Caco-2 (cell line): Measurements from ENCODE around the gene CFD. TPM values are rescaled to one million over a fixed set of nuclear protein-coding genes. Genes with fewer than 3 reads are reported as not detected.
A peak's percentile ranks its signal among the peaks of the same experiment; 100 is the strongest.

Experiments
- BruUV-seq: library from RNA; stranded (reverse); fragments of 400-500 nt; replicated peaks from 2 replicates; lab custom pipeline; 2021; lab: Mats Ljungman, UMichigan
- CTCF ChIA-PET: fragments of 300-600 bp; sonication (Branson Sonifier 250); formaldehyde crosslinking; loops from one replicate; lab custom pipeline; 2022; ENCODE audit warnings: antibody characterized with exemption; lab: Charles Lee
- POLR2A ChIA-PET: fragments of 300-600 bp; sonication (Branson Sonifier 250); formaldehyde crosslinking; loops from one replicate; lab custom pipeline; 2022; ENCODE audit warnings: antibody characterized with exemption; lab: Charles Lee
- DNase-seq, 2 experiments: peaks; one replicate each; pipeline versions ENCODE4 v3.0.0 to v3.0.0-alpha.2; 2020 to 2022
- H3K27me3 ChIP-seq: replicated peaks from 2 replicates; pipeline ENCODE4 v1.6.0; 2011; ENCODE audit warnings: low read length; ENCODE audit not compliant: control insufficient read depth, insufficient read depth
- H3K36me3 ChIP-seq: 2 replicates; pipeline ENCODE4 v1.5.1; 2011; ENCODE audit warnings: low read length; ENCODE audit not compliant: control insufficient read depth, insufficient read depth
- H3K4me1 ChIP-seq: fragments of 250-450 bp; sonication (Bioruptor Pico); 2 replicates; pipeline ENCODE4 v1.5.1; 2020; ENCODE audit warnings: mild to moderate bottlenecking
- H3K4me3 ChIP-seq: 2 replicates; pipeline ENCODE4 v1.5.1; 2011; ENCODE audit warnings: low read depth, mild to moderate bottlenecking, control low read depth, low read length
- H3K9me3 ChIP-seq: fragments of 250-450 bp; sonication (Bioruptor Pico); 2 replicates; pipeline ENCODE4 v1.5.1; 2020; ENCODE audit warnings: mild to moderate bottlenecking, moderate library complexity
- H3K27ac Mint-ChIP-seq: one replicate; pipeline ENCODE4 v1.8.0; 2022; ENCODE audit warnings: mixed read lengths; ENCODE audit not compliant: unreplicated experiment
- H3K27me3 Mint-ChIP-seq: one replicate; pipeline ENCODE4 v1.8.0; 2022; ENCODE audit warnings: mixed read lengths; ENCODE audit not compliant: insufficient read depth, unreplicated experiment
- H3K36me3 Mint-ChIP-seq: one replicate; pipeline ENCODE4 v1.8.0; 2022; ENCODE audit warnings: mild to moderate bottlenecking, mixed read lengths; ENCODE audit not compliant: insufficient read depth, unreplicated experiment
- H3K4me1 Mint-ChIP-seq: one replicate; pipeline ENCODE4 v1.8.0; 2022; ENCODE audit warnings: low read depth, mixed read lengths; ENCODE audit not compliant: unreplicated experiment
- H3K4me3 Mint-ChIP-seq: one replicate; pipeline ENCODE4 v1.8.0; 2022; ENCODE audit warnings: mild to moderate bottlenecking, moderate library complexity, mixed read lengths; ENCODE audit not compliant: unreplicated experiment
- H3K9me3 Mint-ChIP-seq: one replicate; pipeline ENCODE4 v1.8.0; 2022; ENCODE audit warnings: mixed read lengths; ENCODE audit not compliant: unreplicated experiment
- CTCF ChIP-seq, 2 experiments: fragments of 200-600 bp in 1 of 2; IDR thresholded peaks; 1 replicate in 1 of 2; 2 replicates in 1 of 2; pipeline versions ENCODE4 v1.5.1 to v1.8.0; 2011 to 2022; ENCODE audit warnings: antibody characterized with exemption in 1 of 2, control low read depth in 1 of 2, inconsistent platforms in 1 of 2, low read depth in 1 of 2, low read length in 1 of 2, mild to moderate bottlenecking in 1 of 2, moderate library complexity in 1 of 2; ENCODE audit not compliant: insufficient read depth in 1 of 2, severe bottlenecking in 1 of 2, unreplicated experiment in 1 of 2
- intact Hi-C: fragments of 100-400 bp; cut with micrococcal nuclease; formaldehyde crosslinking; loops from one replicate; pipeline ENCODE4 v1.10.0; 2022; ENCODE audit not compliant: unreplicated experiment
- total RNA-seq: library from RNA; stranded (reverse); gene quantifications from 2 replicates; pipeline ENCODE4 v1.2.3, GENCODE V29; 2022

Gene CFD
- total RNA-seq, 1 experiment from 2014 or later: 6.1 TPM

GRCh38 chr19:862581-863314, 3.3 kb downstream of the CFD start:
- Histone ChIP-seq H3K4me1 (0 out of 2 replicates have a peak, but pooled peaks cover 4% of the 10 kb centered on the region), H3K27me3 (no peaks in the 10 kb centered on the region), H3K4me3 (no peak overlapping the region), H3K36me3 (peaks cover 2% of the 10 kb centered on the region; the same call in 1 of the 2 replicates), H3K9me3 (no peaks in the 10 kb centered on the region)
- no peak overlapping the region for H3K4me3 Mint-ChIP-seq
- CTCF ChIA-PET: no interaction called here
- peaks cover 63% of the 10 kb centered on the region for H3K36me3 Mint-ChIP-seq
- H3K27me3 Mint-ChIP-seq: no peaks in the 10 kb centered on the region
- intact Hi-C loops: loop anchor here (10.0 kb wide), 1 partner anchor 88 kb away; no protein-coding TSS in a partner anchor
- peak overlapping the region; percentile 59 for H3K27ac Mint-ChIP-seq
- no TSS peak for BruUV-seq
- no peak for TF ChIP-seq CTCF (IDR thresholded peaks at IDR 0.05; ENCODE audit: insufficient read depth in 1 of 2, low read depth in 1 of 2, low read length in 1 of 2, severe bottlenecking in 1 of 2, unreplicated experiment in 1 of 2)
- H3K9me3 Mint-ChIP-seq: no peaks in the 10 kb centered on the region
- no peaks in the 10 kb centered on the region for H3K4me1 Mint-ChIP-seq
- DNase-seq: peak; percentile 41 to 61
- POLR2A ChIA-PET: interaction anchor here (0.6 kb wide), 1 partner anchor 110 kb away, joined by 3 read pairs; no protein-coding TSS in a partner anchor

GRCh38 chr19:863315-863620, 3.8 kb downstream of the CFD start:
- no peaks in the 10 kb centered on the region for H3K27me3 Mint-ChIP-seq
- H3K4me1 Mint-ChIP-seq: no peaks in the 10 kb centered on the region
- H3K9me3 Mint-ChIP-seq: no peaks in the 10 kb centered on the region
- H3K36me3 Mint-ChIP-seq: peaks cover 68% of the 10 kb centered on the region
- no TSS peak for BruUV-seq
- H3K27ac Mint-ChIP-seq: peak overlapping the region; percentile 59
- Histone ChIP-seq H3K4me1 (0 out of 2 replicates have a peak, but pooled peaks cover 4% of the 10 kb centered on the region), H3K36me3 (peaks cover 3% of the 10 kb centered on the region; the same call in 1 of the 2 replicates), H3K27me3 (no peaks in the 10 kb centered on the region), H3K9me3 (no peaks in the 10 kb centered on the region), H3K4me3 (no peak overlapping the region)
- CTCF ChIA-PET: no interaction called here
- DNase-seq: no peak
- no peak for TF ChIP-seq CTCF (IDR thresholded peaks at IDR 0.05; ENCODE audit: insufficient read depth in 1 of 2, low read depth in 1 of 2, low read length in 1 of 2, severe bottlenecking in 1 of 2, unreplicated experiment in 1 of 2)
- POLR2A ChIA-PET: interaction anchor here (0.6 kb wide), 1 partner anchor 111 kb away, joined by 3 read pairs; no protein-coding TSS in a partner anchor
- intact Hi-C loops: loop anchor here (10.0 kb wide), 1 partner anchor 88 kb away; no protein-coding TSS in a partner anchor
- H3K4me3 Mint-ChIP-seq: no peak overlapping the region

- ChIA-PET CTCF (no interaction called here), POLR2A (no interaction called here)
- DNase-seq: no peak
- Mint-ChIP-seq H3K27me3 (no peaks in the 10 kb centered on the region), H3K4me3 (no peak overlapping the region), H3K27ac (peak overlapping the region; percentile 57), H3K9me3 (no peaks in the 10 kb centered on the region), H3K36me3 (peaks cover 84% of the 10 kb centered on the region), H3K4me1 (no peaks in the 10 kb centered on the region)
- Histone ChIP-seq H3K9me3 (no peaks in the 10 kb centered on the region), H3K4me3 (no peak overlapping the region), H3K36me3 (peaks cover 6% of the 10 kb centered on the region), H3K4me1 (no peaks in the 10 kb centered on the region; the same call in 1 of the 2 replicates), H3K27me3 (no peaks in the 10 kb centered on the region)
- BruUV-seq: no TSS peak
- intact Hi-C loops: loop anchor here (10.0 kb wide), 1 partner anchor 92 kb away; no protein-coding TSS in a partner anchor
- no peak for TF ChIP-seq CTCF (IDR thresholded peaks at IDR 0.05; ENCODE audit: insufficient read depth in 1 of 2, low read depth in 1 of 2, low read length in 1 of 2, severe bottlenecking in 1 of 2, unreplicated experiment in 1 of 2)
Observed at GRCh38 chr19:866769-867300, 7.4 kb downstream of the CFD start.
